ENCODE results near the gene ETV5.
A peak's percentile ranks its signal among the peaks of the same experiment; 100 is the strongest.

Gene ETV5

DNA sequence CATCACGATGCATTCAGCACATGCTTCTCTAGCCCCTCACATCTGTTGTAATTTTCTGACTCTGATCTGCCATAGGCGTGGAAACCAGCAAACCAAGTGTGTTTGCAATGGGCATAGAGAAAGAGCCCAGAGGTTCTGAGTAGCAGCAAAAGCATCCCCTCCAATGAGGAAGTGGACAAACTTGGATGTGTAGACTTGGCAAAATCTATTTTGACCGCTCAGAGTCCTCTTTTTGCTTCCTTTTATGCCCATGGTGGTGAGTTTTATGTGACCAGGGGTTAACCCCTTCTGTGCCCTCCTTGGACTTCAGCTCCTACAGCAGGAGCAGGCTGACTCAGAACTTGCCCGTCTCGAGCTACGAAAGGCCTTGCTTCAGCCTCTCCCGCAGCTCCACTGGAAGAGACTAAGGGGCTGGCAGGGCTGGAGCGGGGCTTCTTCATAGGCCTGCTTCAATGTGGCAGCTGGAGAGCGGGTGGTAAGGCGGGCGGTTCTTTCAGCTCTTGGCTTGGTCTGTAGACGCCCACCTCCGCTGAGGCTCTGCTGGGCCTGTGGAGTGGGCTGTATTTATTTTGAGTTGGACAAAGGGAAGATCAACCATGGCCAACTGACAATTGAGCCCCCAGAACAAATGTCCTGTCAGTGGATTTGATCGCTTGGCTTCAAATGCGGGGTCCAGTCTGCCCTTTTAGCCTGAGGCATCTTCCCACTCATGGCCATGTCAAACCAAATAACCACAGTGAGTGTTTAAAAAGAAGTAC lies 6.5 kb upstream of the ETV5 start:
- H3K4me3 ChIP-seq (ENCODE audit: low read length), result no peak overlapping the region
- no peak for DNase-seq (ENCODE audit: low read depth)
- TF ChIP-seq CTCF (conservative IDR thresholded peaks at IDR 0.05; ENCODE audit: low read length), result no peak

- TF ChIP-seq CTCF (conservative IDR thresholded peaks at IDR 0.05; ENCODE audit: low read length), result no peak
- no peak for DNase-seq (ENCODE audit: low read depth)
- H3K4me3 ChIP-seq (ENCODE audit: low read length), result no peak overlapping the region
Observed at GRCh38 chr3:186110975-186111974, 2.4 kb upstream of the ETV5 start.

DNA sequence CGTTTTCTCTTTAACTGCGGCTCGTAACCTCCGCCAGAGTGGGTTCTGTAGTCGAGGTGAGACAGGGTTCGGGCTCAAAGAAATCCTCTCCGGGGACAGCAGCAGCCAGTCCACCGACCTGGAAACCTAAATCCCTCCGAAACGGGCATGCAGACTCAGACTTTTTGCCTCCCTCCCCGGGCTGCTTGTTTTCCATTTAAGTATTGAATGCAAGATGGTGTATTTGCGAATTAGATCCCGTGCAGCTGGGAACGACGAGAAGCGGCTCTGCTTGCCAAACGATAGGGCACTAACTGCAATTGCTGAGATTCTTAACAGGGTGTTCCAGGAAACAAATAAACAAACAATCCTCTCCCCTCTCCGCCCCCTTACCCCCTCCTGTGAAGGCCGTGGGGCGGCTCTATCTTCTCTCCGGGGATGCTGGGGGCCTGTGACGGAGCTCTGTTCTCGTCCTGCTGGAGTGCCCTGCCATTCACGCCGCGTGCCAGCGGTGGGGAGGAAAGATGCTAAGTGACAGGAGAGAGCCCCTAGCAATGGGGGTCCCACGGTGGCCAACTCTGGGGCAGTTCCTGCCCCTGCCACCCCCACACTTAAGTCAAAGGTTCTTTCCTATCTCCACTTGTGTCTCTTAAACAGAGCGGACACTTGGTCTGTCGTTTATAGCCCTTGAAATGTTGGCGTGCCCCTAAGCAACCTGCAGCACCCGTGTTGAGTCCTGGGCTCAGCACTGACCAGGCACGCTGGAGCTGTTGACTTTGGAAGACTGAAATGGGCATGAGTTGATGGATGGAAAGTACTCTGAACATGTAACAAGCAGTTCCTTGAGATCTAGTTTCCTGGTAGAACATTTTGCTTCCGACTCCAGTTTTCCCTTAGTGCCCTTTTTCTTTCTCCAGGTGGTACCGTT lies 1.3 kb upstream of the ETV5 start:
- peak; percentile 51 for DNase-seq (ENCODE audit: low read depth)
- TF ChIP-seq CTCF (conservative IDR thresholded peaks at IDR 0.05; ENCODE audit: low read length), result no peak
- H3K4me3 ChIP-seq (ENCODE audit: low read length), result peak overlapping the region; percentile 66

DNA sequence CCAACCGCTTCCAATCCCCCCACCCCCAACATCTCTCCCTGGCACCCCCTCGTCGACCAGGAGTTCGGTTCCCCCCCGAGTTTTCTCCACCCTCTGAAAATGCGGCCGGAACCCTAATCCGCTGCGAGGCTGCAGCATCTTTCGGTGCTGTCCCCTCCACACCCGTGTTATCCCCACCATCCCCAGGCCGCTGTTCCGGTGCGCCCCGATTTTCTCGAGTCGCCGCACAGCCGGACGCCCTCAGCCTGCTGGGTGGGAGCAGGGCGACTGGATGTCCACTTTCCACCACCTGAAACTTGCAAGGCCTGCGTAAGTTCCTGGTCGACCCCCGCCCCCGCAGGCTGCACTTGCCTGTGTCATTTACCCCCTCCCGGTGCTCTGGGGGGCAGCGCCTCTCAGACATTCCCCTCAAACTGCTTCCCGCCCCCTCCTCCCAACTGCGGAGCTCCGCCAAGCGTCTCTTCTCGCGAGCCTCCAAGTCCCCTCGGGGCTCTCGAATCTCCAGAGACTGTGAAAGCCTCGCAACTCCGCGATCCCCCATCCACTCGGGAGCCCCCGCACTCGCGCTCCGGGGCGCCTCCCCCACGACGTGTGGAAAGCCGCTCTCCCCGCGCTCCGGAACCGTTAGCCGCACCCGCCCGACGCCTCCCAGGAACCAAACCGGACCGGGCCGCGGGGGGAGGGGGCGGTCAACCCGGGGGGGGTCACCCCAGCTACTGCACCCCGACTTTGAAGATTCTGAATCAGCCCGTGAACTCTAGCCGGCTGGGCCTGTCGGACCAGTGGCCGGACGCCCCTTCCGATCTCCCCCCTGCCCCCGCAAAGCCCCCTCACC lies 566 bp downstream of the ETV5 start:
- peak overlapping the region; percentile 87 for H3K4me3 ChIP-seq (ENCODE audit: low read length)
- DNase-seq (ENCODE audit: low read depth), result peak; percentile 58
- TF ChIP-seq CTCF (conservative IDR thresholded peaks at IDR 0.05; ENCODE audit: low read length), result no peak

DNA sequence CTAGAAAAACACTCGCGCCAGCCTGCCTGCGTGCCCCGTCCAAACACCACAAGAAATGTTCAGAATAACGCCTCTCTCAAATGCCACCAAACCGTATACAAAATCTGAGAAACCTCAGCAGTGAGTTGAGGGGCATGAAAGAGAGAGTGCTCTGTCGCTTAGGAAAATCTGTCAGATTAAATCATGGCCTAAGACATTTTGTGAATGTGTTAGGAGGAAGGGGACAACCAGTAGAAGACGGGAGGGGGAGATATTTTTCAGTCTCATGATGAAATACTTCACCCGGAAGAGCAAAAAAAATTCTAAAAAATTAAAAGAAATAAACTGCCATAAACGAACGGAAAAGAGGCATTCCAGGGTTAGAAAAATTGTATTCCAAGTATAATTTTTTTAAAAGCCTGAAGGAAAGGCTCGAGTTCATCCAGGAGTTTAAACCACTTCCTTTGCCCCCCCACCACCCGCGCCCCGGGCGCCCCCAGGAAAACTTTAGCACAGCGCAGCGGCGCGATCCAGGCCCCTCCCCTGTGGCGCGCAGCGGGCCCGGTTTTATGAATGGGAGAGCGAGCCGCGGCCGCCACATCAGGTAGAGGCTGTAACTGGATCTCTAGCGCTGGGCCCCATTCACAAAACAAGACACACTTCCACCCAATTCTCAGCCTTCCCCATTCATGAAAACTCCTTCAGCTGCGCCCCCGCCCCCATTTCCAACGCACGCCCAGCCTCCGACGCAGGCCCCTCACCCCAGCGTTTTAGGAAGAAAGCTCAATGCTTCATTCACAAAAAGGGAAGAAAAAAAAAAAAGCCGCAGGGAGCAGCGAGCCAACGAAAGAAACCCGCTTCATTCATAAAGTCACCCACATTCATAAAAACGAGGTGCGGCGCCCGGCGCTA lies 1.4 kb downstream of the ETV5 start:
- H3K4me3 ChIP-seq (ENCODE audit: low read length), result peak overlapping the region; percentile 87
- DNase-seq (ENCODE audit: low read depth), result peak; percentile 62
- no peak for TF ChIP-seq CTCF (conservative IDR thresholded peaks at IDR 0.05; ENCODE audit: low read length)

All from AG10803 (cell line).